GM18508 (cell line): ENCODE data around the gene PTOV1.

Experiments
- ATAC-seq: cut with Tn5 transposase; IDR thresholded peaks from one replicate; pipeline ENCODE4 v1.9.1; 2021; ENCODE audit warnings: moderate number of reproducible peaks; ENCODE audit not compliant: insufficient read depth, unreplicated experiment

Gene PTOV1

GRCh38 chr19:49857061-49857837, 6.3 kb downstream of the PTOV1 start:
- ATAC-seq, result no peak

DNA sequence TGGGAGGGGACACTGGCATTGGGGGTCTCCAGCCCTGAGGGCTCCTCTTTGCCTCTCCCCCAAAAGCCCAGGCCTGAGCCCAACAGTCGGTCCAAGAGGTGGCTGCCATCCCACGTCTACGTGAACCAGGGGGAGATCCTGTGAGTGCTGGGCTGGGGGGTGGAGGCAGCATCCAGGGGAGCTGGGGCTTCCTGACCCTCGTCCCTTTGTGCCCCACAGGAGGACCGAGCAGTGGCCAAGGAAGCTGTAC, 6.8 kb downstream of the PTOV1 start:
- no peak for ATAC-seq

GRCh38 chr19:49858088-49858985, 7.4 kb downstream of the PTOV1 start:
- ATAC-seq, result no peak

DNA sequence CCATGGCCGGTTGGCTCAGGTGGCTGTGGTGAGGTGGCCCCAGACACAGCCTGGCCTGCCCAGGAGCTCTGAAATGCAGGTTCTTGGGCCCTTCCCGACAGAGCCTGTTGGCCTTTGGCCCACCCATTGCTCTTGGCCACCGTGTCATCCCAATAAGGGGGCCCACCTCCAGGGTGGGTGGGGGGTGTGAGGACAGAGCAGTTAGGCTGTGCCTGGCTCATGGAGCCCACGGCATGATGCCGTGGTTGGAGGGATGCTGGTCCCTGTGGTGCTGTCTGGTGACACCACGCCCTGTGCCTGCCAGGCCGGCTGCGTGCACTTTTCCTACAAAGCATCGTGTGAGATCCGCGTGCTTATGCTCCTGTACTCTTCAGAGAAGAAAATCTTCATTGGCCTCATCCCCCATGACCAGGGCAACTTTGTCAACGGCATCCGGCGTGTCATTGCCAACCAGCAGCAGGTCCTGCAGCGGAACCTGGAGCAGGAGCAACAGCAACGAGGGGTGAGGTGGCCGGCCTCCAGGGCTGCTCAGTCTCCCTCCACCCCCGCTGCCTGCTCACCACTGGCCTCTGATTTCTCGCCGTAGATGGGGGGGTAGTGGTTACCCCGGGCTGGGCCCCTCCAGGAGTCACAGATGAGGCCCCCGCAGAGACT, 8.8 kb downstream of the PTOV1 start:
- no peak for ATAC-seq

GRCh38 chr19:49860336-49861102, 9.6 kb downstream of the PTOV1 start:
- ATAC-seq, result no peak

GRCh38 chr19:49861107-49861506, 10.1 kb downstream of the PTOV1 start:
- no peak for ATAC-seq

GRCh38 chr19:49861541-49862378, 10.8 kb downstream of the PTOV1 start:
- ATAC-seq, result no peak

- ATAC-seq, result no peak
Observed at GRCh38 chr19:49862391-49863253, 11.7 kb downstream of the PTOV1 start.

DNA sequence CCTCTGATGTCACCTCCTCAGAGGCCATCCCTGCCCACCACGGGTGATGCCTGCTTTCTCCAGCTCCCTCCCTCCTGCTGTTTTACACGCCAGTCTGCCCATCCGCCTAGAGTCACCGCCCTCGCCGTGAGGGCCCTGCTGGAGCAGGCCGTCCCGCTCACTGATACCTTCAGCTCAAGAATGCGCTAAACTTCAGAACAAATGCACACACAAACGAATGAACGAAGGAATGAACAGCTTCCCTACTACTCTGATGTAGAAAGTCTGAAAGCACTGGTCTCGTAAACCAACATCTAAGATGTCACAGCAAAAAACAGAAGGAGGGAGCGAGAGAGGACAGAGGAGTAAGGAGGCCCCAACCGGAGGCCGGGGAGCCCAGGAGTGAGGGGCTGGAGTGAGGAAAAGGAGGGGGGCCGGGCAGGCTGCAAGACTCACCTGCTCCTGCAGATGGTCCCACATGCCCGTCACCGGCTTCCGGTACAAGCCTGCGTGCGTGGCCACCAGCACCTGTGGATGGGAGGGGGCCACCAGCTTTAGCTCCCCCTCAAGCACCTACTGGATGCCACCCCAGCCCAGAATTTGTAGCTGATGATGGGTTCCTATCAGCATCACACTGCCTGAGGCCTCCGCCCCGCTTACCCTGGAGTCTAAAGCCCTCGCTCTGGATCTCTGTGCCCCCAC, 12.4 kb downstream of the PTOV1 start:
- ATAC-seq, result no peak

DNA sequence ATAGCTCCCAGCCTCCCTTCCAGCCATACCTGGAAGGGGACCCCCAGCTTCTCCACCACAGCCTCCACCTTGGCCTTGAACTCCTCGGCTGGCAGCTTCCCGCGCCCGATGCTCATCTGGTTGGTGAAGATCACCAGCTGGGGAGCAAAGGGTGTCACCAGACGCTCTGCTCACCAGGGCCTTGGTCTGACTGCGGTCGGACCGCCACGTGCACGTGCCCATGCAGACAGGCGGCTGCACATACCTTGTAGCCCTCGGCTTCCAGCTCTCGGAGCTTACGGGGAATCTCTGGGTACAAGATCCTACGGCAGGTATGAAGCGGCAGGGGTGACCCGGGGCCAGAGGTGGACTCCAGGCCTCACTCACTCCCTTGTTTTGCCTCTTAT, 13.0 kb downstream of the PTOV1 start:
- no peak for ATAC-seq

GRCh38 chr19:49864890-49865289, 13.9 kb downstream of the PTOV1 start:
- ATAC-seq, result no peak

DNA sequence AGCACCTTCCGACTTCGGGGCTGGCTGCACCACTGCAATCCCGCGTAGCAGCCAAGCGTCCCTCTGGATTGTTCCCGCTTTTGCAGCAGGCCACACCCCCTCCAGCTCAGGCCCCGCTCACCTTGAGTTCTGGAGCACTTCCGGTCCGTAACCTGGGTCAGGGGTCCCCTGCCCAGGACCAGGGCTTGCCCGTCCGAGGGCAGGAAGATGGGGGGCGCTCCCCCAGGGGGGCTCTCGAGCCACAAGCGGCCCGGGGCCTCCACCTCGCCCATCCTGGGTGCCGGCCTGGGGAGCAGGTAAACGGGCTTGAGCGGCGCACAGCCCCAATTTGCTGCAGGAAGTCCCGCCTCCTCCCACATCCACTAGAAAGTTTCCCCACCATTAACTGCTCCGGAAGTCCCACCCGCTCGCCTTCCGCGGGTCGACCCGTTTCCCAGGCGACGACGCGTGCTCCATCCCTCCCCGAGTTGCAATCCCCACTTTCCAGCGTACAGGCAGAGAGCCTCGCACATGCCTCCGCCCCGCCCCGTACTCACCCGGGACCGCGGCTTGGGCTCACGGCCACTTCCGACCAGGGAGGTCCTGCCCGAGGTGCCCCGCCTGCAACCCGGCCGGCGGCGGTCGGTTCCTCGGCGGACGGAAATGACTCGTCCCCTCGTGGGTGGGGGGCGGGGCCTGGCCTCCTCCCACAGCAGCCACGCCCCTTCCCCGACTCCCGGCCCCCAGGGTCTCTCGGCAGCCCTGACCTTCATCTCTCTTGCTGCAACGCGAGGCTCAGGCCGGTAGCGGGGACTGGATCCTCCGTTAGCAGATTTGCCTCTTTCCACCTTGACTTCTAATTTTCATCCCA, 16.2 kb downstream of the PTOV1 start, which contains the start of gene PNKP:
Gene PNKP (minus strand): TSS at position 644 of the 850 bp plus-strand sequence. CDS start 372 bp downstream, at position 272.
- no peak for ATAC-seq

DNA sequence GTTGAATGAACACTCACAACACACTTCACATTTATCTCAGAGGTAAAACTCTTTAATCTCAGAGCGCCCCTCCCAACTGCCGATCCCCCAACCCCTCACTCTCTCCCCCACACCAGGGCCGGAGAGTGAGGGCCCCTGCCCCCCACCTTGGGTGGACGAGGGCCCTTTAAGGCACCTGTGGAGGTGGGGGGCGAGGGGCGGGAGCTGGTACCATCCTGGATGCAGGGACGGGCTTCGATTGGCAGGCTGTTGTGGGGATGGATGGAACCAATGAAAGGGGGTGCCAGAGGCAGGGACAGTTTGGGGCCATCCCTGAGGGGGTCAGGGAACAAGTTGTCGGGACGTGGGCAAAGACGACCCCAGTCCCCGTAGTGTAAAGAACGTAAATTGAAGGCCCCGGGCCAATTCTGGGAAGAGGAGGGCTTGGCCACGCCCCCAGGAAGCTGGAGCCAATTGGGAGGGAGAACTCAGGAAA, 18.1 kb downstream of the PTOV1 start:
- peak; percentile 4 for ATAC-seq

DNA sequence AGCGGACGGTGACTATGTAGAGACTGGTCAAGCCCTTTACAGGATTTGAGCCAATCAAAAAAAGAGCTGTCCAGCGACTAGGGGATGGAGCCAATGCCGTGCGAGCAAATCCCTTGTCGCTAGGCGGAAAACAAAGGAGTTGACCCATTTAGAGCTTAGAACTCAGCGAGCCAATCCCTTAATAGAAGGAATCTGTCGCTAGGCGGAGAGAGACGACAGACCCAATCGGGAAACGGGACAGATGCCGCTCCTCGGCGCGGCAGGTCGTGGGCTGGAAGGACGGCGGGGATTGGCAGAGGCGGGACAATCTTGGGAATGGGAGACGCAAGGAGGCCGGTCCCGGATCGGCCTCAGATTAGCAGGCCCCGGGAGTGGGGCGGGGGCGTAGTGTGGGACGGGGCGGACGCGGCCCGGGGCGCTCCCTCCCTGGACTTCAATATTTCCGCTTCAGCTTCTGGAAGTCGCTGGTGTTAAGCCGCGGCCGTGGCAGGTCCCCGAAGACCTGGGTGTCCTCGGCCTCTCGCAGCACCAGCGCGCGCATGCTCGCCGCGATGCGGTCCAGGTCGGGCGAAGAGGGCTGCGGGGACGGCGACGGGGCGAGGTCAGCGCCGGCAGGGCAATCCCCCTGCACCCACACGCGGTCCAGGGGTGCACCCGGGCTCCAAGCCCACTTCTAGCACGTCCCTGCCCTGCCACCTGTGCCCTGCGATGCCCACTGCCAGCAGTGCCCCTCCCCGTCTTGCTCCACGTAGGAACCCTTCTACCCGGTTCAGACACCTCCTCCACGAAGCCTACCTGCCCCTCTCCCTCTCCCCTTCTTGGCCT, 18.7 kb downstream of the PTOV1 start:
- ATAC-seq, result peak; percentile 55

GRCh38 chr19:49870309-49870901, 19.4 kb downstream of the PTOV1 start:
- no peak for ATAC-seq
